ENCODE data around the gene VEZT. TPM values are rescaled to one million over a fixed set of nuclear protein-coding genes. Genes with fewer than 3 reads are reported as not detected.

Gene VEZT
- polyA plus RNA-seq, 1 of the 3 experiments (the other 2 are of a cell fraction): 41.2 TPM

- H3K9ac ChIP-seq: no peak overlapping the region
- ChIA-PET POLR2A (no interaction called here), CTCF (interaction anchor here (1.9 kb wide), 1 partner anchor 11 kb away, joined by 15 read pairs; no protein-coding TSS in a partner anchor)
- no peaks in the 10 kb centered on the region for H4K20me1 ChIP-seq (ENCODE audit: insufficient read depth)
- DNase-seq: no peak
- H3K36me3 ChIP-seq (replicated peaks in 1 of 2; ENCODE audit: control insufficient read depth in 1 of 2, insufficient read depth in 2 of 2, low read length in 1 of 2): no peaks in the 10 kb centered on the region
- H3K27me3 ChIP-seq (ENCODE audit: insufficient read depth): no peaks in the 10 kb centered on the region
- no peak for TF ChIP-seq EZH2phosphoT487 (IDR thresholded peaks at IDR 0.05; ENCODE audit: borderline replicate concordance, low read depth)
- TF ChIP-seq TAF1 (IDR thresholded peaks at IDR 0.05; ENCODE audit: borderline replicate concordance, low read depth, low read length): no peak
- WGBS (ENCODE audit: low lambda C conversion rate): 93% methylated on average over 4 of the region's 4 CpGs
- H3F3A ChIP-seq (replicated peaks; ENCODE audit: insufficient read depth): peaks cover 4% of the 10 kb centered on the region
- H3K9me3 ChIP-seq: no peaks in the 10 kb centered on the region
- H3K4me3 ChIP-seq (ENCODE audit: low read depth in 2 of 2, low read length in 1 of 2): no peak overlapping the region
- no peaks in the 10 kb centered on the region for H3K9me2 ChIP-seq
- H3K4me2 ChIP-seq: no peak overlapping the region
- no peaks in the 10 kb centered on the region for H3K79me2 ChIP-seq (ENCODE audit: insufficient read depth)
- H3K27ac ChIP-seq (ENCODE audit: low read depth in 2 of 2, low read length in 1 of 2): no peak overlapping the region
- no peak overlapping the region for H2AFZ ChIP-seq (ENCODE audit: low read depth)
- H3K4me1 ChIP-seq (ENCODE audit: control insufficient read depth in 1 of 2, insufficient read depth in 2 of 2, low read depth in 1 of 2, low read length in 1 of 2): peaks cover 0 to 6% of the 10 kb centered on the region in 2 experiments; a peak in 2 of 4 replicates
Observed at GRCh38 chr12:95325501-95325900, 107.9 kb downstream of the VEZT start.

GRCh38 chr12:95326445-95326844 lies 108.8 kb downstream of the VEZT start:
- ChIA-PET POLR2A (interaction anchor here (0.6 kb wide), 1 partner anchor 48 kb away, joined by 4 read pairs; no protein-coding TSS in a partner anchor), CTCF (interaction anchor here (1.2 to 1.9 kb wide), 2 partner anchors 10 to 209 kb away, joined by 5 to 15 read pairs; no protein-coding TSS in a partner anchor)
- Histone ChIP-seq H3K27me3 (ENCODE audit: insufficient read depth) (no peaks in the 10 kb centered on the region), H3K4me1 (ENCODE audit: control insufficient read depth in 1 of 2, insufficient read depth in 2 of 2, low read depth in 1 of 2, low read length in 1 of 2) (peaks cover 0 to 6% of the 10 kb centered on the region in 2 experiments; a peak in 2 of 4 replicates), H2AFZ (ENCODE audit: low read depth) (no peak overlapping the region), H3F3A (replicated peaks; ENCODE audit: insufficient read depth) (peaks cover 4% of the 10 kb centered on the region), H3K9me3 (no peaks in the 10 kb centered on the region), H4K20me1 (ENCODE audit: insufficient read depth) (no peaks in the 10 kb centered on the region), H3K9me2 (no peaks in the 10 kb centered on the region), H3K9ac (no peak overlapping the region), H3K4me3 (ENCODE audit: low read depth in 2 of 2, low read length in 1 of 2) (no peak overlapping the region), H3K27ac (ENCODE audit: low read depth in 2 of 2, low read length in 1 of 2) (no peak overlapping the region), H3K36me3 (replicated peaks in 1 of 2; ENCODE audit: control insufficient read depth in 1 of 2, insufficient read depth in 2 of 2, low read length in 1 of 2) (no peaks in the 10 kb centered on the region), H3K4me2 (no peak overlapping the region; the same call in 1 of the 2 replicates), H3K79me2 (ENCODE audit: insufficient read depth) (no peaks in the 10 kb centered on the region)
- DNase-seq: no peak
- 52% methylated on average over 1 of the region's 1 CpG for WGBS (ENCODE audit: low lambda C conversion rate)
- TF ChIP-seq PBX3 (IDR thresholded peaks at IDR 0.05) (peak; percentile 71), TAF1 (IDR thresholded peaks at IDR 0.05; ENCODE audit: borderline replicate concordance, low read depth, low read length) (no peak)

- TF ChIP-seq RXRA (IDR thresholded peaks at IDR 0.05; ENCODE audit: borderline replicate concordance, low read depth): no peak
- WGBS (ENCODE audit: low lambda C conversion rate): 76% methylated on average over 5 of the region's 5 CpGs
- no peak for DNase-seq
- ChIA-PET POLR2A (interaction anchor here (0.6 kb wide), 1 partner anchor 48 kb away, joined by 4 read pairs; no protein-coding TSS in a partner anchor), CTCF (interaction anchor here (1.2 to 1.9 kb wide), 2 partner anchors 9 to 210 kb away, joined by 5 to 15 read pairs; no protein-coding TSS in a partner anchor)
- H3K27ac ChIP-seq (ENCODE audit: low read depth in 2 of 2, low read length in 1 of 2): no peak overlapping the region
- H4K20me1 ChIP-seq (ENCODE audit: insufficient read depth): no peaks in the 10 kb centered on the region
- peaks cover 0 to 6% of the 10 kb centered on the region in 2 experiments; a peak in 1 of 4 replicates for H3K4me1 ChIP-seq (ENCODE audit: control insufficient read depth in 1 of 2, insufficient read depth in 2 of 2, low read depth in 1 of 2, low read length in 1 of 2)
- H3K9ac ChIP-seq: no peak overlapping the region
- no peaks in the 10 kb centered on the region for H3K27me3 ChIP-seq (ENCODE audit: insufficient read depth)
- no peak overlapping the region for H2AFZ ChIP-seq (ENCODE audit: low read depth)
- H3K79me2 ChIP-seq (ENCODE audit: insufficient read depth): no peaks in the 10 kb centered on the region
- H3K4me2 ChIP-seq: no peak overlapping the region
- no peak overlapping the region for H3K4me3 ChIP-seq (ENCODE audit: low read depth in 2 of 2, low read length in 1 of 2)
- H3K9me2 ChIP-seq: no peaks in the 10 kb centered on the region
- H3K36me3 ChIP-seq (replicated peaks in 1 of 2; ENCODE audit: control insufficient read depth in 1 of 2, insufficient read depth in 2 of 2, low read length in 1 of 2): no peaks in the 10 kb centered on the region
- peaks cover 4% of the 10 kb centered on the region for H3F3A ChIP-seq (replicated peaks; ENCODE audit: insufficient read depth)
- no peaks in the 10 kb centered on the region for H3K9me3 ChIP-seq
Observed at GRCh38 chr12:95326855-95327254, 109.2 kb downstream of the VEZT start.
